Mesenteric fat pad (tissue), 1 donor: ENCODE data around the gene USP14. TPM values are rescaled to one million over a fixed set of nuclear protein-coding genes. Genes with fewer than 3 reads are reported as not detected.

ENCODE experiments used
- DNase-seq: peaks from one replicate; pipeline ENCODE4 v3.0.0-alpha.2; 2020; ENCODE audit warnings: low spot score
- total RNA-seq: library from RNA; stranded (reverse); fragmentation: NEBNext Ultra II Directional; extraction: Animal tissue kit (Norgen Biotek cat#: 25700); gene quantifications from one replicate; pipeline ENCODE4 v1.2.1, GENCODE V29; 2021
- donor health status: DM: yes; HTN: yes; CAD: no.

USP14 gene
- total RNA-seq, 1 donor from 2014 or later: 62.9 TPM

DNA sequence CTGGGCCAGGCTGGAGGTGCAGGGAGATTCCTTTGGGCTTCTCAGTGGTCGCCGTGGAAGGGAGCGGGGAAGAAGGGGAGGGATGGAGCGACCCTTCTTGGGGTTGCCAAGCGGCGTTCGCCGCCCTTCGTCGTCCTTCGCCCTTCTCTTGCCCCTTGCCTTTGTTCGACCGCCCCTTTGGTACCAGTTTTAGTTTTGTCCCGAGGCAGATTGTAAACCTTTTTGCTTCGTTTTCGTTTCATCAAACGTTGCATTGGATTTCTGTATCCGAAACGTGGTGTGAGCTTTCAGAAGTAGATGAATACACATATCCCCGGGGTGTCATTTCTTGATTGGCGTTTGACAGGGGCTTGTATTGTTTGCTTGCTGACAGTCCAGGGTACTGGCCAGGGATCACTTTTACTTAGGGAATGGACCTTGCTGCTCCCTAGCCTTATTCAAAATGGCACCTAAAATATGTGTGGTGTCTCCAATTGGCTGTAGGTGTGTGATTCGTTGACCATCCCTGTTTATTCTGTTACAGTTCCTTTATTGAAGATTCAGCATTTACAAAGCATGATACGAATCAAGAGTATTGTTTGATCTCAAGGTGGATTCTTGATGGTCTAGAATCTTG lies 788 bp downstream of the USP14 start:
- no peak for DNase-seq

DNA sequence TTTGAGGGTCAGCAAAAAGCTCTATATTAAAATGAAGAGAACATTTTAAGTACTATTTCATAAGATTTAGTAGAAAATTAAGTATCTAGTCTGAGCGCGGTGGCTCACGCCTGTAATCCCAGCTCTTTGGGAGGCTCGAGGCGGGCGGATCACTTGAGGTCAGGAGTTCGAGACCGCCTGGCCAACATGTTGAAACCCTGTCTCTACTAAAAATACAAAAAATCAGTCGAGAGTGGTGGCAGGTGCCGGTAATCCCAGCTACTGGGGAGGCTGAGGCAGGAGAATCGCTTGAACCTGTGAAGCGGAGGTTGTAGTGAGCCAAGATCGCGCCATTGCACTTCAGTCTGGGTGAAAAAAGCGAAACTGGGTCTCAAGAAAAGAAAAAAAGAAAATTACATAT lies 1.6 kb downstream of the USP14 start:
- no peak for DNase-seq

DNA sequence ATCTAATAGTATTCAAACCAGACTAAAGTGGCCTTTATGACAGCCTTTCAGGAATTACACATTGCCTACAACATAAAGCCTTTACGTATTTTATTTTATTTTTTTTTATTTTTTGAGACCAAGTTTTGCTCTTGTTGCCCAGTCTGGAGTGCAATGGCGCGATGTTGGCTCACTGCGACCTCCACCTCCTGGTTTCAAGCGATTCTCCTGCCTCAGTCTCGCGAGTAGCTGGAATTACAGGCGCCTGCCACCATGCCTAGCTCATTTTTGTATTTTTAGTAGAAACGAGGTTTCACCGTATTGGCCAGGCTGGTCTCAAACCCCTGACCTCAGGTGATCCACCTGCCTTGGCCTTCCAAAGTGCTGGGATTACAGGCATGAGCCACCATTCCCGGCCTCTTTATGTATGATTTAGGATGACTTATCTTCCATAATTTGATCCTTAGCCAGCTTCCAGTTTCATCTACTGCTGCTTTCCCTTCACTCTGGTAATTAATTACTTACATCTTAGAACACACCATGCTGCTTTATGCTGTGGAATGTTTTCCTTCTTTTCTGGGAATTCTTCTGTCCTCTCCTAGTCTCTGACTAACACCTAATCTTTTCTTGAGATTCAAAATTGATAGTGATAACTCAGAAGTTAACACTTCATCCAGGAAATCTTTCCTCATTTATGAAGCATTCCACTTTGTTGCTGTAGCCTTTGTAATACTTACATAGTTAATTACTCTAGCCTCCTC lies 2.6 kb downstream of the USP14 start:
- DNase-seq: no peak

DNA sequence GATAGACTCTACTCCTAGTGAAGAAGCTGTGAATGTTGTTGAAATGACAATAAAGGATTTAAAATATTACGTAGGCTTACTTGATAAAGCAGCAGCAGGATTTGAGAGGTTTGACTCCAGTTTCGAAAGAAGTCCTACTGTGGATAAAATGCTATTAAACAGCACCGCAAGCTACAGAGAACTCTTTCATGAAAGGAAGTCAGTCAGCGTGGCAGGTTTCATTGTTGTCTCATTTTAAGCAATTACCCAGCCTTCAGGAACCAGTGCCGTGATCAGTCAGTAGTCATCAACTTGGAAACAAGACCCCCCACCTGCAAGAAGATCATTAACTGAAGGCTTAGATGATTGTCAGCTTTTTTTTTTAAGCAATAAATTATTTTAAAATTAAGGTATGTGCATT lies 14.0 kb downstream of the USP14 start:
- DNase-seq: no peak

DNA sequence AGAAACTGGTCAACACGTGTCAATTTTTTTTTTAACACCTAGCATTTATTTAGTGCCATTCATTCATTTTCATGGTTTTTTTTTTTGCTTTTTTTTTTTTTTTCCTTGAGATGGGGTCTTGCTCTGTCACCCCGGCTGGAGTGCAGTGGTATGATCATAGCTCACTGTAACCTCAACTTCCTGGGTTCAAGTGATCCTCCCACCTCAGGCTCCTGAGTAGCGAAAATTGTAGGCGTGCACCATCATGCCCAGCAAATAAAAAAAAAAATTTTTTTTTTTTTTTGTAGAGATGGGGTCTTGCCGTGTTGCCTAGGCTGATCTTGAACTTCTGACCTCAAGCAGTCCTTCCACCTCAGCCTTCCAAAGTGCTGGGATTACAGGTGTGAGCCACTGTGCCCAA lies 21.1 kb downstream of the USP14 start:
- DNase-seq: no peak

DNA sequence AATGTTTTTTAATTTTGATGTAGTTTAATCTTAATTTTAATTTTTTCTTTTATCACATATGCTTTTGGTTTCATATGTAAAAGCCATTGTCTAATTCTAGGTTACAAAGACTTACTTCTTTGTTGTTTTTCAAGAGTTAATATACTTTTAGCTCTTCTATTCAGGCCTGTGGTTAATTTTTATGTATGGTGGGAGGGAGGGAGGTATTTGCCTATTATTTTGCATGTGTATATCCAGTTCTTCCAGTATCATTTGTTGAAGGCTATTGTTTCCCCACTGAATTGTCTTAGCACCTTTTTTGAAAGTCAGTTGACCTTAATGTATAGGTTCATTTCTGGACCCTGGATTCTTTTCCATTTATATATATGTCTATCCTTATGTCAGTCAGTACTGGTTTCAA lies 23.4 kb downstream of the USP14 start:
- no peak for DNase-seq

DNA sequence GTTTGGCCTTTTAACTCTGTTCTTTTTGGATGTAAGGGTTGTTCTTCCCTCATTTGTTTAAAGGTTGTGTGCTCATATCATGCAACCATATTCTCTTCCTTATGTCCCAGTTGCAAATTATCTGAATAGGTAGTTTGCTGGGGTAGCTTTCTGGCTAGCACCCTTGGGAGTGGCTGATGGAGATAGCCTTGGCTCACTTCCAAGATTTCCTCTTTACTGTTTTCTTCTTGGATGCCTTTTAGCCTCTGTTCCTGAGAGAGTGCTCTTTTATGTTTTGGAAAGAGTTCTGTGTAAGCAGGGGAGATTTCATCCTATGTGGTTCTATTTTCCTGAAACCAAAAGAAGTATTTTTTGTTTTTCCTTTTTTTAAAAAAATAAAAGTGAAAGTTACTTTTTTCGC lies 25.4 kb downstream of the USP14 start:
- no peak for DNase-seq

DNA sequence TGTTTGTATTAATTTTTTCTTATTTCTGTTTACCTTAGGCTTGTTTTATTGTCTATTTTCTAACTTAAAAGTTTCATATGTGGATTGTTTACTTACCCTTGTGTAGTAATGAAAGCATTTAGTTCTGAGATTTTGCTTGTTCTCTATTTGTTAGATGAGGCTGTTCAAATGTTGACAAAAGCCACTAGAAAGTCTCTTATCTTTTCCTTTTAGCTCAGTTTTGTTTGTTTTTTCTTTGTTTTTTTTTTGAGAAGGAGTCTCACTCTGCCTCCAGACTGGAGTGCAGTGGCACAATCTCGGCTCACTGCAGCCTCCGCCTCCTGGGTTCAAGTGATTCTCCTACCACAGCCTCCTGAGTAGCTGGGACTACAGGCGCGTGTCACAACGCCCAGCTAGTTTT lies 30.9 kb downstream of the USP14 start:
- DNase-seq: no peak

DNA sequence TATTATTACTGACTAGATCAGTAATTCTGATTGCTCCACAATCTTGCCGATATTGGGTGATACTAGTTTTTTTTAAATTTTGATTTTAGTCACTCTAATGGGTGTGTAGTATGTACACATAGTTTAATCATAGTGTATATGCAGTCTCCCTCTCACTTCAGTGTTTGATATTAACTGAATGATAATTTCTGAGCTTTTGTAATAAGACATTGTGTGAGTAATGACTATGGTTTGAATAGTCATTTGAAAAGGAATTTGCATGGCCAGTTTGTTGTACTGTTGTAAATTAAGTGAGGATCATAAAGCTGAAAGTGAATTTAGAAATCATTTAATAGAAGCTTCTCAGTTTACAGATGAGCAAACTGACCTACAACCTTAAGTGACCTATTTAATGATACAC lies 33.4 kb downstream of the USP14 start:
- no peak for DNase-seq

DNA sequence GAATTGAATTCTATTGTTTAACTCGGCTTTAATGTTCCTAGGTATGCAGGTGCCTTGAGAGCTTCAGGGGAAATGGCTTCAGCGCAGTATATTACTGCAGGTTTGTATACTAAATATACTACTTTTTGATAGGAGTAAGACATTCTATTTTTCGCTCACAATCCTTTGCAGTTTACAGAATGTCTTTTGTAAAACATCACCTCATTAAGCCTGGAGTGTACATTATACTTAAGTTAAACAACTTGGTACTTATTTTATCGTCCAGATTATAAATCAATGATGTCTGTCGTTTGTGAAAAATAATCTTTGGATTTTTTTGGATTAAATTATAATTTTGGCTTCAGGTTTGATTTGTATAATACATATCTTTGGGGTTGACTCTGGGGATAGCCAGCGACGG lies 34.4 kb downstream of the USP14 start:
- no peak for DNase-seq

DNA sequence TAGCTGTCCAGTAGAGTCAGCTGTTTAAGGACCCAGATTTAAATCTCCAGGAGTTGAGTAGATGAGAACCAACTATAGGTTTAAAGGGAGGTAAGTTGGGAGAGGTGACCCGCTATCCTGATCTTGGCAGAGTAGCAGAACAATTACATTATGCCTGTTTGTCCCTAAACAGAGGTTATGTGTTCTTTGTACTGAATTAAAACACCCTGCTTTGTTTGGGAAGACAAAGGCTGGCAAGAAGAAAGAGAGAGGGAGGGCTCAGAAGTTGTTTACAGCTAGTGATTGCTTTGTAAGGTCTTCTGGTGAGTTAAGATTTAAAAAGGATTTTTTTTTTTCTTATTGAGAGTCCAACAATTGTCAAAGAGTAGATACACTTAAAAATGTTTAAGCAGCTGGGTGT lies 37.3 kb downstream of the USP14 start:
- DNase-seq: no peak

DNA sequence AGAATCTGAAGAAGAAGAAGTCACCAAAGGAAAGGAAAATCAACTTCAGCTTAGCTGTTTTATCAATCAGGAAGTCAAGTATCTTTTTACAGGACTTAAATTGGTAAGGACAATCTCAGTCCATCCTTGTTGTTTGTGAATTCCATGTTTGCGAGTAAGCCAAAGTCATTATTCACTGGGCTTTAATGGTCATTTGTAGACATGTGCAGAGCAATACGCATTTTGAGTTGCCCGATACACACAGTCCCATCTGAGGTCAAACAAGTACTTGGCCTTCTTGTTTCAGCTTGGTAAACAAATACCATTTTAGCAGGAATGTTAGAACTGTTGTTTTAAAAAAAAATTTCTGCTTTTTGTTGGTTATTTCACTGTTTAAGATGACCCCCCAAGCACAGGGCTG lies 40.9 kb downstream of the USP14 start:
- DNase-seq: no peak

DNA sequence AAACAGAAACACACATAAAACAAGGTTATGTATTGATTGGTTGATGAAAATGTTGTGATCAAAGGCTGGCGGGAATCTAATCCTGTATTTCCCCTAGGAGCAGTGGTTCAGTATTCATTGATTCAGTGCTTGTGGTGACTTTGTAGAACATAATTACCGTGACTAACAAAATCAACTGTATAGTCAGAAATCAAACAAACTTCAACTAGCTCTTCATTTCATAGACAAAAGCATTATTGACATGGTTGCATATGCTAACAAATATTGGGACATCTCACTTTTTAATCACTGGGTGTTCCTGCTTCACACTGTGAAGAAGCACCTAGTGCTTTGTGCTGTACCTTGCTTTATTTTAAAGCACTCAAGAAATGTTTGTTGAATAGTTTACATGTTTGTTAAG lies 41.4 kb downstream of the USP14 start:
- no peak for DNase-seq

DNA sequence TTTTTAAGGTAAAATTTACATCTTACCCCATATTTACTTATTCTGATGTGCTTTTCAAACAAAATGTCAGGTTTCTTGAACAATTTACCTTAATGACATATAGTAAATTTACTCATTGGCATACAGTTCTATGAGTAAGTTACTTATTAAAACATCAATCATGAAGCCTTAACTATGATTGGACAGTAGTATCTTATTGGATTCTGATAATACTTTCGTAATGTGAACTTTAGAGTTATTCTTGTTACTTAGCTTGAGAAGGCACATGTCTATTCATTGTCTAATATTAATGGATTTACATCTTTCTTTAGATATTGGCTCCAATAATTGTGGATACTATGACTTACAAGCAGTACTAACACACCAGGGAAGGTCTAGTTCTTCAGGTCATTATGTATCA lies 51.7 kb downstream of the USP14 start:
- no peak for DNase-seq

DNA sequence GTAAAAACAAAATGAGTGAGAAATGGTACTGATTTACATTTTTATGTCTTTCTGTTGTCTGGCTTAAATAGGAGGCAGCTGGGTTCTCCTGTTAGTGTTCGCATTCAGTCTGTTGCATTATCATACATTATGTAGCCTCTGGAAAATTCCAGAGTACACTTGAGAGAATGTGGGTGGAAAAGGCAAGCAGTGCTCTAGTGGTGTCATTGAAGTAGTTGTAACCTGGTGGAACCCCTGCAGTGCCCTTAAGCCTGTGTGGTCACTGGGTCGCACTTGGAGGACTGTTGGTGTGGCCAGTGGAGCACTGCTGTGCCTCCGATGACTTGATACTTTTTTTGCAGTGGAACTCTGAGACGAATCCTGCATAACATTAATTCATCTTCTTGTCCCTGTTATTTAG lies 52.4 kb downstream of the USP14 start:
- no peak for DNase-seq

DNA sequence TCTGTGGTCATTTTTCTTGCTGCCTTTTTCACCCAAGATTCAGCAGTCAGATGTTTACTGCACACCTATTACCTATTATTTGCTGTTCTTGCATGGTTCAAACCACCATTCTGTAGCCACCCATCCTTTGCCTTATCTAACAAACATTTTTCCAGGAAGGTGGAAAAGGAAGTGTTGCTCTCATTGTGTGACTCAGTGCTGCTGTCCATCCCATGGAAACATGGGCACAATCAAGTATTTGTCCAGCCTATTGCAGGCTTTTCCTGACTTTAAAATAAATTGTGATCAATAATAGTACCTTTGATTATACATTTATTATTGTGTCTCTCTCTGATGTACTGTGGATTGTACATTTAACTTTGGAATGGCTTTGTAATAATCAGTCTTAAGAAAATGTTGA lies 53.2 kb downstream of the USP14 start:
- no peak for DNase-seq

DNA sequence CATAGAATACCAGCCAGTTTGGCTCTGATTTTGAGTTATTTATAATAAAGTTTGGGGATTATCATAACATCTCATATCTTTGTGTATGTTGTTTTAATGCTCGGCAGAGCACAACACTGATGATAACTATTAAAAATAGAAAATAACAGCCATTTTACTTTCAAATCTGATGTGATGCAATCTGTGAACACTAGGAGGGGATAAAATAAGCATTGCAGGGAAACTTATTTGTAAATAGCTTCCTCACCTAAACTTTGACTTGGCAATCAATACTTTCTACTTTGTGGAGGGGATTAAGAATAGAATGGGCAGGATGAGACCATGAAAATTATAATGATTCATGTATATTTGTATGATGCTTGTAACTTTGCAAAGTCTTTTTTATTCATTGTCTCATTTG lies 54.4 kb downstream of the USP14 start:
- DNase-seq: no peak

DNA sequence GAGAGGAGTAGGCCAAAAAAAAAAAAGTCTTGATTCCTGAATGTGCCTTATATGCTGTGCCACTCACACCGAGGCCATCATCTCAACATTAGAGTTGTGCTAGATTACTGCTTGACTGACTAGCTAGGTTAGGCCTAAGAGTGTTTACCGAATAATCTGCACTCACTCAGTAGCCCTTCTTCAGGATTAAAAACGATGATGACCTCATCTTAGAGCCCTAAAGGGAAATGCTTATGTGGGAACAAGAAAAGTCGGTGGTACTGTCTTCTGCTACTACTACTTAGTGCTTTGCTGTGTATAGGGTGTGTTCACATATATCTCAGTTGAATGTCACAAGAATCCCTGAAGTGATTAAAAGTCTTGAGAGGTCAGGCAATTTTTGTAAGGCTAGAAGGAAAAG lies 55.1 kb downstream of the USP14 start:
- DNase-seq: no peak

DNA sequence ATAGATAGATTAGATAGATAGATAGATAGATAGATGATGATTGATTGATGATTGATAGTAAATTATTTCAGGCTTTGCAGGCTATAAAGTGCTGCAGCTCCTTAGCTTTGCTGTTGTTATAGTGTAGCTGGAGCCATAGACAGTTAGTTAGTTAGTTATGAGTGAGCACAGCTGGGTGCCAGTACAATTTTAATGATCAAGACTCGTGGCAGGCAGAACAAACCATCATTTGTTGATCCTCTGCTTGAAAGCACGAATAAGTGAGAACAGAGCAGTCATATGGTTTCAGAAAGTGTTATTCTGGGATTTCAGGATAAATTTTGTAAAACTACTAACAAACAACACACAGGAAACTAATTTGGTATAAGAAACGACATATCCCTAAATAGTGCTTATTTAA lies 55.6 kb downstream of the USP14 start:
- DNase-seq: no peak

DNA sequence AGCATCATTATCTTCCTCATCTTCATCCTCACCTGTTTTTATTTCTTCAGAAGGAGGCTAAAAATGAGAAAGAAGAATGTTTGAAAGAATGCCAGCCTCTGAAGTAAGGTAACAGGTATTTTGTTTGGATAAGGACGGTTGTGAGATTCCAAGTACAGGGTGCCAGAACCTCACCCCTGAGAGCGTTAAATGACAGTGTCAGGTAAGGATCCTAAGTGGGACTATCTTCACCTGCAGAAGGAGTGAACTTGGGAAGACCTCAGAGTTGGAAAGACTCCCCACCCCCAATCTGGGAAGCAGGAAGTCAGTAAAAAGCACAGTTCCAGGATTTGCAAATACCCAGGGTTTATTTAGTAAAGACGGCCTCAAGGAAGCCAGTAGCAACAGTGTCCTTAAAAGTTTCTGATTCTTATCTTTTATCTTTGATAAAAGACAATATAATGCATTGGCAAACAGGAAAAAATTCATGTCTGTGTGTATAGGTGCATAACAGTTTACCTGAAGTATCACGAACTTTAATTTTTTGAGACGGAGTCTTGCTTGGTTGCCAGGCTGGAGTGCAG lies 57.2 kb downstream of the USP14 start:
- no peak for DNase-seq

DNA sequence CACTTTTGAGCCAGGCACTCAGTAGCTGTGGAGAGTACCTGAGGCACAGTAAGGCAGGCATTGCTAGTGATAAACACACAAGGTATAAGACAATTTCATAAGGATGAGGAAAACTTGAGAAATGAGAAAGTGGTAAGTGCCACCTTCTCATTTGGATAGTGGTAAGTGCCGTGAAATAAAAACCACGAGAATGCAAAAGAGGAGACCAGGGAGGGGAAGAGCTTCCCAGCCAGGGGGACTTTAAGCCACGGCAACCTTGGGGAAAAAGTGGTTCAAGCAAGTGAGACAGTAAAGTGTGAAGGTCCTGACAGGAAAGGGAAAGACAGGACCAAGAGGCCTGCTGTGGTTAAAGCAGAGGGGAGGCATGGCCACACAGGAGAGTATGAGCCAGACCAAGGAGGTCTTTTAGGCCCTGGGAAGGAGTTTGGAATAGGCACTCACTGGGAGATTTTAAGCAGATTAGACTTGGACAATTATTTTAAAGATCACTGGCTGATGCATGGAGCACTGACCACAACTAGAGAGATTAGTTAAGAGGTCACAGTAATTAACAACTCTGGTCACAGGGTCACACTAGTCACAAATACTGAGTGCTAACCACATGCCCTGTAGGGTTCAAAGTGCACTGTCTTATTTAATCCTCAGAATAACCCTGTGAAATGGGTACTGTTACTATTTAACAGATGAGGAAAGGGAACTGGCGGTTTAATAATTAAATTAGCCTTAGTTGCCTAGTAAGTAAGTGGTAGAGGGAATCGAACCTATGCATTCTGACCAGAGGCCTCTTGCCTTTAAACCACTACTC lies 59.4 kb downstream of the USP14 start:
- DNase-seq: no peak

DNA sequence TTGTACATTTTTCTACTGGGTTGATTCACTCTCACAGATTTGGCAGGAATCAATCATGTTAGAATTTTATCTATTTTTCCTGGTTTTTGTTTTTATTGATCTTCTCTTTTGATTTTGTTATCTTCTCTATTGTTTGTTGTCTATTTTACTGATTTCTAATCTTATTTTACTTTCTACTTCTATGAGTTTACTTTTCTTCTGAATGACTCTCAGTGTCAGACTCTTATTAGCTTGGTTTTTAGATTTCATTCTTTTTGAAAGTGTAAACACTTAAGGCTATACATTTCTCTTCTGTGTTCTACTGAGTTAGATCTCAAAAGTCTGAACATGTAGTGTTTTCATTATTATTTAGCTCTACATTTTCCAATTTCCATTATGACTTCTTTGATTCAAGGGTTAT lies 62.4 kb downstream of the USP14 start:
- DNase-seq: no peak
